A673 (cell line): Measurements from ENCODE around the gene OCIAD1. TPM values are rescaled to one million over a fixed set of nuclear protein-coding genes. Genes with fewer than 3 reads are reported as not detected.
A peak's percentile ranks its signal among the peaks of the same experiment; 100 is the strongest.

ENCODE experiments used
- Bru-seq: library from RNA; stranded (reverse); fragments of 400-500 nt; gene quantifications from one replicate; lab custom pipeline; 2021; lab: Mats Ljungman, UMichigan
- BruChase-seq, 2 experiments: library from RNA; stranded (reverse); fragments of 400-500 nt; gene quantifications; one replicate each; lab custom pipeline; 2021; lab: Mats Ljungman, UMichigan
- BruUV-seq: library from RNA; stranded (reverse); fragments of 400-500 nt; replicated peaks from 2 replicates; lab custom pipeline; 2021; lab: Mats Ljungman, UMichigan
- CTCF ChIA-PET: fragments of 300-600 bp; sonication (Branson Sonifier 250); formaldehyde crosslinking; loops from one replicate; lab custom pipeline; 2022; ENCODE audit warnings: antibody characterized with exemption; lab: Charles Lee
- POLR2A ChIA-PET: fragments of 300-600 bp; sonication (Branson Sonifier 250); formaldehyde crosslinking; loops from one replicate; lab custom pipeline; 2022; ENCODE audit warnings: antibody characterized with exemption; ENCODE audit not compliant: low non-redundant PET; lab: Charles Lee
- DNase-seq: peaks from one replicate; pipeline ENCODE4 v3.0.0-alpha.2; 2015; ENCODE audit warnings: low spot score
- H3K27ac ChIP-seq: fragments of 200-600 bp; sonication (generic); 2 replicates; pipeline ENCODE4 v1.5.1; 2016; ENCODE audit warnings: mixed run types, low read depth, mild to moderate bottlenecking, mixed read lengths, antibody characterized with exemption, low read length; ENCODE audit not compliant: poor library complexity, severe bottlenecking
- H3K27me3 ChIP-seq: fragments of 200-600 bp; sonication (generic); replicated peaks from 2 replicates; pipeline ENCODE4 v1.6.1; 2017; ENCODE audit warnings: mixed run types, low read depth, mild to moderate bottlenecking, mixed read lengths, antibody characterized with exemption, low read length; ENCODE audit not compliant: insufficient read depth, poor library complexity
- H3K36me3 ChIP-seq: fragments of 200-600 bp; sonication (generic); 2 replicates; pipeline ENCODE4 v1.6.1; 2016; ENCODE audit warnings: mixed run types, mild to moderate bottlenecking, mixed read lengths, antibody characterized with exemption, low read length; ENCODE audit not compliant: insufficient read depth, poor library complexity, severe bottlenecking
- H3K4me1 ChIP-seq: fragments of 200-600 bp; sonication (generic); 2 replicates; pipeline ENCODE4 v1.6.1; 2017; ENCODE audit warnings: mixed run types, mild to moderate bottlenecking, mixed read lengths, antibody characterized with exemption, low read length; ENCODE audit not compliant: insufficient read depth, poor library complexity, severe bottlenecking
- H3K4me3 ChIP-seq: fragments of 200-600 bp; sonication (generic); 2 replicates; pipeline ENCODE4 v1.5.1; 2016; ENCODE audit warnings: low read depth, mixed run types, mild to moderate bottlenecking, mixed read lengths, low read length; ENCODE audit not compliant: poor library complexity, severe bottlenecking
- H3K9me3 ChIP-seq: fragments of 200-600 bp; sonication (generic); 2 replicates; pipeline ENCODE4 v1.6.1; 2016; ENCODE audit warnings: mixed run types, low read depth, mild to moderate bottlenecking, mixed read lengths, antibody characterized with exemption, low read length; ENCODE audit not compliant: poor library complexity, severe bottlenecking
- CTCF ChIP-seq: fragments of 300-800, 200-600 bp; sonication (generic); conservative IDR thresholded peaks from 2 replicates; pipeline ENCODE4 v1.5.1; 2017; ENCODE audit warnings: low read depth, mild to moderate bottlenecking, antibody characterized with exemption, low read length, moderate library complexity, mixed read lengths
- EZH2 ChIP-seq: fragments of 200-600 bp; sonication (generic); IDR thresholded peaks from 2 replicates; pipeline ENCODE4 v1.6.1; 2017; ENCODE audit warnings: borderline replicate concordance, low read depth, mild to moderate bottlenecking, mixed read lengths, antibody characterized with exemption, low read length; ENCODE audit not compliant: poor library complexity, severe bottlenecking
- intact Hi-C: fragments of 100-400 bp; cut with micrococcal nuclease; formaldehyde crosslinking; loops from one replicate; pipeline ENCODE4 v1.10.0; 2022; ENCODE audit not compliant: unreplicated experiment
- long read RNA-seq: library from polyadenylated mRNA; stranded (forward); transcript quantifications from one replicate; pipeline ENCODE4 v2.0.0, GENCODE V29; 2022
- total RNA-seq: library from RNA; stranded (reverse); gene quantifications from 2 replicates; pipeline ENCODE4 v1.2.3, GENCODE V29; 2021

Gene OCIAD1
- total RNA-seq (138 and 143 TPM in 2 replicates), Bru-seq, nascent RNA (percentile 96 among the genes with signal in this experiment), BruChase-seq, experiment 1, labeled RNA remaining after a 2-hour chase (percentile 98 among the genes with signal in this experiment), BruChase-seq, experiment 2, labeled RNA remaining after a 6-hour chase (percentile 94 among the genes with signal in this experiment)
- long read RNA-seq, transcript OCIAD1-202 (9 exons, 1,594 nt), result minor isoform, 12 of 109 reads
- long read RNA-seq, transcript OCIAD1-201 (9 exons, 1,414 nt), result major isoform, 56 of 109 reads
- long read RNA-seq, partial matches to known transcripts, result 3 of 109 reads
- long read RNA-seq, other reads (novel, unspliced or antisense), result 35 of 109 reads

DNA sequence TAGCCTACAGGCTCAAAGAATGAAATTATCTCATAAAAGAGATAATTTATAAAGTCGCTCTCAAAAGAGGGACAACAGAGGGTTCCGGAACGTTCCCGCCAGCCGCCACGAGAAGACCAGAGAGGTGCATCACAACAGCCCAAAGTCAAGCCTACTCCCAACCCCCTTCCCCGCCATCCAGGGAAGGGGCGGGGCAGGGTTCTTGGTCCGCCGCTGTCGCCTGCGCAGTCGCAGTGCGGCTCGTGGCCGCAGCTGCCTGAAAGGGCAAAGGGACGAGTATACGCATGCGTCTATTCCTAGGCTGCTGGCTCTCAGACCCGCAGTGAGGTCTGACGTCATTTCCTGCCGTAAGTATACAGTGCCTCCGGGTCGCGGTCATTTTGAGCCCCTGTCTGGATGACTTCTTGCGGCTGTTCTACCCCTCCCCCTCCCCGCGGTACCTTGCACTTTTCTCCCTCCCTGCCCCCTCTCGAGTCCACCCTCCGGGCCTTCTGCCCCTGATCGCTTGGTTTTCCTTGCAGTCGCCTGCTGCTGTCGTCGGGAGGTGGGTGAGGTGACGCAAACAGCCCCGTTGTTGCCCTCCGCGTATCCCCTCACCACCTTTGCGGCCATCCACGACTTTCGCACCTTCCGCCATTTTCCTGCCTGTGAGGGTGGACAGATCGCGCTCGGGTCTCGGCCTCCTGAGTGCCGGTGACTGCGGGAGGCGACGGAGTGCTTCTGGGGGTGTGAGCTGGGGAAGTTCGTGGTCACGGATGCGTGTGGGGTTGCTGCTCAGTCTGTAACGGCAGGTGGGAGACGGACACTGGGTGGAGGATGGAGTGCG is at the start of gene OCIAD1:
Gene OCIAD1 (plus strand): TSS at position 383 of the 826 bp plus-strand sequence. CDS start 1,537 bp downstream, outside the sequence.
- TF ChIP-seq EZH2 (no peak), CTCF (no peak)
- peak within 1 kb of the TSS; percentile 97 for H3K27ac ChIP-seq
- ChIA-PET POLR2A (no interaction called here), CTCF (no interaction called here)
- no peaks in the 10 kb centered on the region for H3K9me3 ChIP-seq
- peaks cover 8% of the 10 kb centered on the region for H3K4me1 ChIP-seq
- no peaks in the 10 kb centered on the region for H3K27me3 ChIP-seq
- TSS peak; percentile 89 for BruUV-seq
- peaks cover 24% of the 10 kb centered on the region for H3K36me3 ChIP-seq
- H3K4me3 ChIP-seq, result peak within 1 kb of the TSS; percentile 87
- intact Hi-C loops, result no loop called here
- DNase-seq, result peak; percentile 99

GRCh38 chr4:48781968-48782367 is 48.9 kb upstream of the OCIAD1 start:
- H3K4me1 ChIP-seq, result peaks cover 8% of the 10 kb centered on the region
- intact Hi-C loops, result loop anchor here (2.0 kb wide), 1 partner anchor 119 kb away; no protein-coding TSS in a partner anchor
- H3K36me3 ChIP-seq, result no peaks in the 10 kb centered on the region
- POLR2A ChIA-PET, result no interaction called here
- H3K27ac ChIP-seq, result no peak overlapping the region
- no peaks in the 10 kb centered on the region for H3K9me3 ChIP-seq
- CTCF ChIA-PET, result no interaction called here
- H3K27me3 ChIP-seq, result no peaks in the 10 kb centered on the region
- H3K4me3 ChIP-seq, result no peak overlapping the region
- DNase-seq, result no peak
- TF ChIP-seq CTCF (no peak), EZH2 (no peak)
- BruUV-seq, result no TSS peak

DNA sequence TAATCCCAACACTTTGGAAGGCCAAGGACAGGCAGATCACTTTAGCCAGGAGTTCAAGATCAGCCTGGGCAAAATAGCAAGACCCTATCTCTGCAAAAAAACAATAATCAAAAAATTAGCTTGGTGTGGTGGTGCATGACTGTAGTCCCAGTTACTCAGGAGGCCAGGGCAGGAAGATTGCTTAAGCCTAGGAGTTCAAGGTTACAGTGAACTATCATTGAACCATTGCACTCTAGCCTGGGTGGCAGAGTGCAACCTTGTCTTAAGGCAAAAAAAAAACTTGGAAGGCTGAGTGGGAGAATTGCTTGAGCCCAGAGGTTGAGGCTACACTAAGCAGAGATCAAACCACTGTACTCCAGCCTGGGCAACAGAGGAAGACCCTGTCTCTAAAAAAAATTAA is 45.6 kb upstream of the OCIAD1 start:
- Histone ChIP-seq H3K4me1 (no peaks in the 10 kb centered on the region), H3K4me3 (no peak overlapping the region), H3K27ac (no peak overlapping the region), H3K27me3 (no peaks in the 10 kb centered on the region), H3K9me3 (no peaks in the 10 kb centered on the region), H3K36me3 (no peaks in the 10 kb centered on the region)
- TF ChIP-seq EZH2 (no peak), CTCF (no peak)
- no peak for DNase-seq
- intact Hi-C loops, result no loop called here
- ChIA-PET POLR2A (no interaction called here), CTCF (no interaction called here)
- no TSS peak for BruUV-seq
